ENCODE data around the gene OR11G2. TPM values are rescaled to one million over a fixed set of nuclear protein-coding genes. Genes with fewer than 3 reads are reported as not detected.
"Not testable (repeated sequence)": the region's sequence is repeated elsewhere in the genome, so short reads cannot be mapped to it uniquely, and the experiment has no call there.

The OR11G2 gene, protein sequence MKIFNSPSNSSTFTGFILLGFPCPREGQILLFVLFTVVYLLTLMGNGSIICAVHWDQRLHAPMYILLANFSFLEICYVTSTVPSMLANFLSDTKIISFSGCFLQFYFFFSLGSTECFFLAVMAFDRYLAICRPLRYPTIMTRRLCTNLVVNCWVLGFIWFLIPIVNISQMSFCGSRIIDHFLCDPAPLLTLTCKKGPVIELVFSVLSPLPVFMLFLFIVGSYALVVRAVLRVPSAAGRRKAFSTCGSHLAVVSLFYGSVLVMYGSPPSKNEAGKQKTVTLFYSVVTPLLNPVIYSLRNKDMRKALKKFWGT
- total RNA-seq = not detected
- polyA plus RNA-seq = not detected
- 0 to 0.09 (median 0) reads per million in 6 experiments for total RNA-seq

DNA sequence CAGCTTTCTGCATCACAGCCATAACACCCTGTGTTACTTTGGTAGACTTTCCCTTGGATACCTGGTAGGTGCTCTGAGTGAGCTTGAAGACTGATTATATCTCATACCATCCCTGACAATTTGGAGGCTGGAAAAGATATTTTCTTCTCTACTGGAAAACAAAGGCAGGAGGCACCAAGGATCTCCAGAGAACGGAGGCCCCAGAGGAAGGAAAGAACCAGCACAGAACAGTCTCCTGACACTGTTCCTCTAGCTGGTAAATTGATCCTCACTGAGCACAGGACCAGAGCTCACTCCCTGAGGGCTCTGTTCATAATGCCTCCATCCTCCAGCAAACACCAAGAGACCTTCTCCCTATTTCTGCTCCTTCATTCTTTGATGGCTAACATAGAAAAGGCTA lies at the start of gene OR11G2:
OR11G2 (plus strand) TSS at position 301 of the 400 bp plus-strand sequence. CDS start 6,542 bp downstream, outside the sequence.
- no peak for DNase-seq
- Mint-ChIP-seq H3K4me1 (peaks cover 0 to 6% (median 0%) of the 10 kb centered on the region in 4 donors), H3K9me3 (no peaks in the 10 kb centered on the region), H3K27ac (no peak within 1 kb of the TSS), H3K4me3 (no peak within 1 kb of the TSS), H3K36me3 (no peaks in the 10 kb centered on the region), H3K27me3 (peaks cover 2 to 40% (median 7%) of the 10 kb centered on the region in 5 donors)
- POLR2A ChIA-PET = no interaction called here
- ATAC-seq = no peak

DNA sequence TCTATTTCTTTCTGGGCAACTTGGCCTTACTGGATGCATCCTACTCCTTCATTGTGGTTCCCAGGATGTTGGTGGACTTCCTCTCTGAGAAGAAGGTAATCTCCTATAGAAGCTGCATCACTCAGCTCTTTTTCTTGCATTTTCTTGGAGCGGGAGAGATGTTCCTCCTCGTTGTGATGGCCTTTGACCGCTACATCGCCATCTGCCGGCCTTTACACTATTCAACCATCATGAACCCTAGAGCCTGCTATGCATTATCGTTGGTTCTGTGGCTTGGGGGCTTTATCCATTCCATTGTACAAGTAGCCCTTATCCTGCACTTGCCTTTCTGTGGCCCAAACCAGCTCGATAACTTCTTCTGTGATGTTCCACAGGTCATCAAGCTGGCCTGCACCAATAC lies 46.8 kb upstream of the OR11G2 start:
- no peaks in the 10 kb centered on the region for H3K36me3 Mint-ChIP-seq
- no peak overlapping the region for H3K4me3 Mint-ChIP-seq
- DNase-seq (no peak), ATAC-seq (no peak)
- H3K9me3 Mint-ChIP-seq = peaks cover 0 to 6% (median 0%) of the 10 kb centered on the region in 9 donors
- POLR2A ChIA-PET = no interaction called here
- peaks cover 2 to 35% (median 13%) of the 10 kb centered on the region in 5 donors for H3K27me3 Mint-ChIP-seq
- no peak overlapping the region for H3K27ac Mint-ChIP-seq
- no peaks in the 10 kb centered on the region for H3K4me1 Mint-ChIP-seq

DNA sequence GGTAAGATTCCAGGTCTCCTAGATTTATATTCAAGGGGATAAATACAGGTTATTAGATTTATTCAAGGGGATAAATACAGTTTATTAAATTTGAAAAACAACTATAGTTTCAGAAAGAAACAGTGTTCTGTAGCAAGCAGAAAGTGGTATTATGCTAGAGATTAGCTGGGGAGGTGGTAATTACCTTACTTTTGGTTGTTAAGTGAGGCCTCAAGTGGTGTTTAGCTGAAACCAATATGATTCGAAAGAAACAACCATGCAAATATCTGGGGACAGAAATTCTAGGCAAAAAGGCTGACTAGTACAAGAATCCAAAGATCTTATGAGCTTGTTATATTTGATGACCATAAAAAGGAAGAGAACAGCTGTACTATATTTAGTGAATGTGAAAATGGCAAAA lies 45.9 kb upstream of the OR11G2 start:
- POLR2A ChIA-PET = no interaction called here
- H3K4me1 Mint-ChIP-seq = no peaks in the 10 kb centered on the region
- ATAC-seq (no peak), DNase-seq (no peak)
- H3K4me3 Mint-ChIP-seq = no peak overlapping the region
- H3K36me3 Mint-ChIP-seq = peaks cover 0 to 6% (median 0%) of the 10 kb centered on the region in 3 donors
- H3K9me3 Mint-ChIP-seq = peaks cover 0 to 14% (median 1%) of the 10 kb centered on the region in 9 donors
- H3K27me3 Mint-ChIP-seq = peaks cover 5 to 40% (median 16%) of the 10 kb centered on the region in 5 donors
- H3K27ac Mint-ChIP-seq = no peak overlapping the region

DNA sequence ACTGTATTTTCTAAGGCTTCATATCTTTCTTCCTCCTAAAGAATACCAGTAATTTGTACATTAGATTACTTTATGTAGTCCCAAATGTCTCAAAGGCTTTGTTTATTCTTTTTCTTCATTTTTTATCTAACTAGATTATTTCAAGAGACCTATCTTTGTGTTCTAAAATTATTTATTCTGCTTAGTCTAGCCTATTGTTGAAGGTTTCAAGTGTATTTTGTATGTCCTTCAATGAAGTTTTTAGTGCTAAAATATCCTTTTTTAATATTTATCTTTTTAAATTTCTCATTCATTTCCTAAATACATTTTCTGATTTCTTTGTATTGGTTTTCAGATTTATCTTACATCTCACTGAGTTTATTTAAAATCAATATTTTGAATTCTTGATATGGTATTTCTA lies 26.2 kb upstream of the OR11G2 start:
- Mint-ChIP-seq H3K4me3 (no peak overlapping the region), H3K4me1 (no peaks in the 10 kb centered on the region), H3K27me3 (peaks cover 5 to 23% (median 8%) of the 10 kb centered on the region in 5 donors), H3K27ac (no peak overlapping the region), H3K9me3 (peaks cover 7 to 55% (median 32%) of the 10 kb centered on the region in 9 donors), H3K36me3 (peaks cover 0 to 35% (median 2%) of the 10 kb centered on the region in 3 donors)
- DNase-seq (no peak), ATAC-seq (no peak)
- POLR2A ChIA-PET = no interaction called here

DNA sequence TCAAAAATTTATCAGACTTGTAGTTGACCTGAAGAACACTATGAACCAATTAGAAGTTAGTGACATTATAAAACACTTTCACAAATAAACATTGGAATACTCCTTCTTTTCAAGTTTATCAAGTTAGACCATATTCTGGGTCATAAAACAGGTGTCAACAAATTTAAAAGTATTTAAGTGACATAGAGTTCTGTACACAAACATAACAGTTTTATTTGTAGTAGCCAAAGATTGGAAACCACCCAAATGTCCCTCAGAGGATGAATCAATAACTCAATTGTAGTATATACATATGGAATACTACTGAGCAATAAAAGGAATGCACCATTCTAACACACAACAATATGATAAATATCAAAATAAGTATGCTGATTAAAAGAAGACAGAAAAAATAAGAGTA lies 23.6 kb upstream of the OR11G2 start:
- Mint-ChIP-seq H3K9me3 (peaks cover 7 to 47% (median 29%) of the 10 kb centered on the region in 9 donors), H3K27me3 (peaks cover 5 to 30% (median 13%) of the 10 kb centered on the region in 5 donors), H3K4me1 (no peaks in the 10 kb centered on the region), H3K27ac (no peak overlapping the region), H3K36me3 (peaks cover 0 to 35% (median 2%) of the 10 kb centered on the region in 3 donors), H3K4me3 (no peak overlapping the region)
- DNase-seq = no peak
- POLR2A ChIA-PET = no interaction called here
- no peak for ATAC-seq

DNA sequence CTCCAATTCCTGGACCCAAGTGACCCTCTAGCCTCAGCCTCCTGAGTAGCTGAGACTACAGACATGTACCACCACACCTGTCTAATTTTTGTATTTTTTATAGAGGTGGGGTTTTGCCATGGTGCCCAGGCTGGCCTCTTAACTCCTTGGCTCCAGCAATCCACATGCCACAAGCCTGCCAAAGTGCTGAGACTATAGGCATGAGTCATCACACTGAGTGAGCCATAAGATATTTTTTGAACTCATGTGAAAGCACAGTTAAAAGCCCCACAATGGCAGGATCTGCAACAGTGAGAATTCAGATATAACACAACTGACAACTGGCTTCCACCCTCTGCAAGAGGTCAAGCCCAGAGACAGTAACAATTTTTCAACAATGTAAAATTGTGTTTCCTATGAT lies 20.8 kb upstream of the OR11G2 start:
- DNase-seq, H3K4me3 Mint-ChIP-seq, POLR2A ChIA-PET, H3K4me1 Mint-ChIP-seq, H3K27ac Mint-ChIP-seq, ATAC-seq: not testable (repeated sequence)
- H3K9me3 Mint-ChIP-seq = peaks cover 3 to 21% (median 15%) of the 10 kb centered on the region in 9 donors
- H3K27me3 Mint-ChIP-seq = peaks cover 4 to 30% (median 9%) of the 10 kb centered on the region in 5 donors
- H3K36me3 Mint-ChIP-seq = peaks cover 0 to 14% (median 0%) of the 10 kb centered on the region in 3 donors

DNA sequence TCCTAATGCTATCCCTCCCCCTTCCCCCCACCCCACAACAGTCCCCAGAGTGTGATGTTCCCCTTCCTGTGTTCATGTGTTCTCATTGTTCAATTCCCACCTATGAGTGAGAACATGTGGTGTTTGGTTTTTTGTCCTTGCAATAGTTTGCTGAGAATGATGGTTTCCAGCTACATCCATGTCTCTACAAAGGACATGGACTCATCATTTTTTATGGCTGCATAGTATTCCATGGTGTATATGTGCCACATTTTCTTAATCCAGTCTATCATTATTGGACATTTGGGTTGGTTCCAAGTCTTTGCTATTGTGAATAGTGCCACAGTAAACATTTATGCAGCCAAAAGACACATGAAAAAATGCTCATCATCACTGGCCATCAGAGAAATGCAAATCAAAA lies 16.5 kb upstream of the OR11G2 start:
- POLR2A ChIA-PET, H3K36me3 Mint-ChIP-seq, DNase-seq, H3K27ac Mint-ChIP-seq, H3K4me1 Mint-ChIP-seq, H3K4me3 Mint-ChIP-seq, ATAC-seq, H3K9me3 Mint-ChIP-seq: not testable (repeated sequence)
- H3K27me3 Mint-ChIP-seq = peaks cover 7 to 11% (median 8%) of the 10 kb centered on the region in 5 donors

DNA sequence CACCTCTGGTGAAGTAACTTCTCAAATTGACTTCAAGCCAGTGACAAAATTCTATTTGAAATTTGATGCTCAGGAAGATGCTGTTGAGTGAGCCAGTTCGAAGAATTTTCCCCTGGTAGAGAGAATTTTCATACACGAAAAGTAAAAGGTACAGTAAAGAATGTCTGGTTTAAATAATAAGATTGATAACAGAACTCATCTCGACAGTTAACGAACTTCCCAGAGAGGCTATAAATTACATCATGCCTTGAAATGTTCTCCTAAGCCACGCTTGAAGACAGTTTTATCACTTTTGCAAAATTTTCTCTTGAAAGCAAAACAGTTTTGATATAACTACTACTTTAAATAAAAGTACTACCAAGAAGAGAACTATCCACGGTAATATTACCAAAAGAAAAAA lies 14.4 kb upstream of the OR11G2 start:
- peaks cover 2 to 17% (median 11%) of the 10 kb centered on the region in 5 donors for H3K27me3 Mint-ChIP-seq
- POLR2A ChIA-PET = no interaction called here
- H3K27ac Mint-ChIP-seq = no peak overlapping the region
- H3K4me3 Mint-ChIP-seq = no peak overlapping the region
- H3K36me3 Mint-ChIP-seq = no peaks in the 10 kb centered on the region
- ATAC-seq (no peak), DNase-seq (no peak)
- no peaks in the 10 kb centered on the region for H3K4me1 Mint-ChIP-seq
- H3K9me3 Mint-ChIP-seq = peaks cover 0 to 2% (median 0%) of the 10 kb centered on the region in 9 donors

DNA sequence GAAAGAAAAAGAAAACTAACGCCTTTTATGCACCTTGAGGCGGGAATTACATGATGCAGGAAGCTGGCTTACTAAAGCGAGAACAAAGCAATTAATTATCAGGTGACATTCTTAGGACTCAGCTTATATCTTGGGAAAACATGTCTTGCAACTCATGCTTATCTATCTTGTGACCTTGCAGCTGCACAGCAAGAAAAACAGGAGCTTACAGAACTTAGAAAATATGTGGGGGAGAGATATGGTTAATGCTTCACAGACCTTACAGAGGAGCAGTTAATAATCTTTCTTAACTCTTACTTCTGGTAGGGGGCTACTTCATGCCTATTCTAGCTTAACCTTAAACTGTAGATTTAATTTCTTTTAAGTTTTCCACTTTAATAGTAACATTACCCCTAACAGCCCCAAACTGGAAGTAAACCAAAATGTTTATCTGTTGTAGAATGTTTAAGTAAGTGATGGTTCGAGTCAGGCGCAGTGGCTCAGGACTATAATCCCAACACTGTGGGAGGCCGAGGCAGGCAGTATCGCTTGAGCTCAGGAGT lies 13.2 kb upstream of the OR11G2 start:
- POLR2A ChIA-PET = no interaction called here
- Mint-ChIP-seq H3K27me3 (peaks cover 2 to 18% (median 11%) of the 10 kb centered on the region in 5 donors), H3K4me1 (no peaks in the 10 kb centered on the region), H3K9me3 (peaks cover 0 to 2% (median 0%) of the 10 kb centered on the region in 9 donors), H3K36me3 (no peaks in the 10 kb centered on the region), H3K4me3 (no peak overlapping the region), H3K27ac (peak overlapping the region in 1 of 10 donors; percentile 63)
- DNase-seq (no peak), ATAC-seq (no peak)

DNA sequence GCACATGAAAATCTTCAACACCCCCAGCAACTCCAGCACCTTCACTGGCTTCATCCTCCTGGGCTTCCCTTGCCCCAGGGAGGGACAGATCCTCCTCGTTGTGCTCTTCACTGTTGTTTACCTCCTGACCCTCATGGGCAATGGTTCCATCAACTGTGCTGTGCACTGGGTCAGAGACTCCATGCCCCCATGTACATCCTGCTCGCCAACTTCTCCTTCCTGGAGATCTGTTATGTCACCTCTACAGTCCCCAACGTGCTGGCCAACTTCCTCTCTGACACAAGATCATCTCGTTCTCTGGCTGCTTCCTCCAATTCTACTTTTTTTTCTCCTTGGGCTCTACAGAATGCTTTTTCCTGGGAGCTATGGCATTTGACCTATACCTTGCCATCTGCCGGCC lies 11.5 kb upstream of the OR11G2 start:
- ATAC-seq = no peak

DNA sequence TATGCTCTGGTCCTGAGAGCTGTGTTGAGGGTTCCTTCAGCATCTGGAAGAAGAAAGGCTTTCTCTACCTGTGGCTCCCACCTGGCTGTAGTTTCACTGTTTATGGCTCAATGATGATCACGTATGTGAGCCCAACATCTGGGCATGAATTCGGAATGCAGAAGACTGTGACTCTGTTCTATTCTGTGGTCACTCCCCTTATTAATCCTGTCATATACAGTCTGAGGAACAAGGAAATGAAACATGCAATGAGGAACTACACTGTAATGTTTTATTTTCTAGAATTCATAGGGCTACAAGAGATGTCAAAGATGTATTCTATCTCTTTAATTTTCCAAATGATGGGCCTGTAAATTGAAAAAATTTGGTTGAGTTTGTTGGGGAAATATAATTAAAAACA lies 10.8 kb upstream of the OR11G2 start:
- Mint-ChIP-seq H3K9me3 (peaks cover 0 to 2% (median 0%) of the 10 kb centered on the region in 9 donors), H3K36me3 (no peaks in the 10 kb centered on the region), H3K4me1 (no peaks in the 10 kb centered on the region), H3K4me3 (no peak overlapping the region), H3K27me3 (peaks cover 2 to 16% (median 12%) of the 10 kb centered on the region in 5 donors), H3K27ac (no peak overlapping the region)
- POLR2A ChIA-PET = no interaction called here
- no peak for ATAC-seq
- no peak for DNase-seq

More for the DNA sequence above, 11.5 kb upstream of the OR11G2 start:
- POLR2A ChIA-PET = no interaction called here
- H3K4me1 Mint-ChIP-seq = no peaks in the 10 kb centered on the region
- H3K36me3 Mint-ChIP-seq = no peaks in the 10 kb centered on the region
- H3K27ac Mint-ChIP-seq = no peak overlapping the region
- peaks cover 0 to 2% (median 0%) of the 10 kb centered on the region in 9 donors for H3K9me3 Mint-ChIP-seq
- no peak for DNase-seq
- peaks cover 2 to 16% (median 11%) of the 10 kb centered on the region in 5 donors for H3K27me3 Mint-ChIP-seq
- H3K4me3 Mint-ChIP-seq = no peak overlapping the region

DNA sequence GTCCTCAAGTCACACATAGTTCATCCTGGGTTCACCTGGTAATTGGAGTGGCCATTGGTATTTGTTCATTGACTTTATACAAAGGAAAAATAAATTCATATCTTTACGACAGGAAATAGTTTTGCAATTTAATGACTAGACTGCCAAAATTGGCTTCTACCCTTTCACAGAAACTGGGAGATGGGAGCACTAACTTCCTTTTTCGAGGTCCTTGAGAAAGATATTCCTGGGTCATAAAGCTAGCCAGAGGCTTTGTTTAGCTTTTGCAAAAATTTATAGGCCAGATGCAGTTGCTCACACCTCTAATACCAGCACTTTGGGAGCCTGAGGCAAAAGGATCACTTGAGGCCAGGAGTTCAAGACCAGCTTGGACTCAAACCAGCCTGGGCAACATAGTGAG lies 10.2 kb upstream of the OR11G2 start:
- no peaks in the 10 kb centered on the region for H3K4me1 Mint-ChIP-seq
- no peak overlapping the region for H3K4me3 Mint-ChIP-seq
- peaks cover 0 to 2% (median 0%) of the 10 kb centered on the region in 9 donors for H3K9me3 Mint-ChIP-seq
- H3K36me3 Mint-ChIP-seq = no peaks in the 10 kb centered on the region
- POLR2A ChIA-PET = no interaction called here
- ATAC-seq = no peak
- H3K27me3 Mint-ChIP-seq = peaks cover 2 to 16% (median 12%) of the 10 kb centered on the region in 5 donors
- no peak for DNase-seq
- H3K27ac Mint-ChIP-seq = no peak overlapping the region

DNA sequence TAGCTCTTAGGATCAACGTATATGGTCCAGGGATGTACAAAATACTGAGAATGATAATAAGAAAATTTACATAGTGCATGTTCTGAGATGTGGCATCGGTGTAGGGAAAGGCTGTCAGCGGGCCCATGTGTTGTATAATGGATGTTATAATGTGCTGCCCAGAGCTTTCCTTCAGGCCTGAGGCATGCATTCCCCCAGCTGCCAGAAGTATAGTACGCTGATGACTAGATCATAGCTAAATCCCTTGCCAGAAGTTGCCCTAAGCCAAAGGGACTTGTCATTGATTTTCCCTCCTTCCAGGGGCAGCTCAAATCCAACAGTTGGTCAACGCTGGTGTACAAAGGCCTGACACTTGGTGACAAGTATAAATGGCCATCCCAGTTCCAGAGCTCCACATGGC lies 6.5 kb upstream of the OR11G2 start:
- POLR2A ChIA-PET = no interaction called here
- ATAC-seq (no peak), DNase-seq (no peak)
- H3K4me3 Mint-ChIP-seq = no peak overlapping the region
- no peak overlapping the region for H3K27ac Mint-ChIP-seq
- H3K36me3 Mint-ChIP-seq = no peaks in the 10 kb centered on the region
- H3K9me3 Mint-ChIP-seq = no peaks in the 10 kb centered on the region
- peaks cover 3 to 41% (median 13%) of the 10 kb centered on the region in 5 donors for H3K27me3 Mint-ChIP-seq
- no peaks in the 10 kb centered on the region for H3K4me1 Mint-ChIP-seq
